ENCODE data around the gene FXR2. TPM values are rescaled to one million over a fixed set of nuclear protein-coding genes. Genes with fewer than 3 reads are reported as not detected.

Gene FXR2
- 35.1 TPM for total RNA-seq
- 10 to 100 TPM; 31.4 to 37.2 (median 34.9) TPM for polyA plus RNA-seq (ENCODE audit: insufficient read depth in 1 of 8, insufficient read length in 8 of 8, low replicate concordance in 1 of 8)
- long read RNA-seq, donor 1, partial matches to known transcripts: 0 of 1 reads
- long read RNA-seq, donor 1, other reads (novel, unspliced or antisense): 0 of 1 reads
- long read RNA-seq, donor 2: 0 reads
- long read RNA-seq, donor 3, partial matches to known transcripts: 0 of 3 reads
- long read RNA-seq, donor 3, other reads (novel, unspliced or antisense): 0 of 3 reads
- long read RNA-seq, donor 4: 0 reads
- long read RNA-seq, donor 5, transcript FXR2-201 (17 exons, 2,957 nt): major isoform, 5 of 10 reads
- long read RNA-seq, donor 5, partial matches to known transcripts: 5 of 10 reads
- long read RNA-seq, donor 5, other reads (novel, unspliced or antisense): 0 of 10 reads
- long read RNA-seq, donor 6, partial matches to known transcripts: 0 of 3 reads
- long read RNA-seq, donor 6, other reads (novel, unspliced or antisense): 0 of 3 reads
- long read RNA-seq, donor 7, partial matches to known transcripts: 0 of 1 reads
- long read RNA-seq, donor 7, other reads (novel, unspliced or antisense): 0 of 1 reads
- long read RNA-seq, donor 8: 0 reads
- long read RNA-seq, donor 9, partial matches to known transcripts: 0 of 4 reads
- long read RNA-seq, donor 9, other reads (novel, unspliced or antisense): 0 of 4 reads
- long read RNA-seq, donor 10, partial matches to known transcripts: 0 of 4 reads
- long read RNA-seq, donor 10, other reads (novel, unspliced or antisense): 0 of 4 reads
- long read RNA-seq, donor 11: 0 reads

DNA sequence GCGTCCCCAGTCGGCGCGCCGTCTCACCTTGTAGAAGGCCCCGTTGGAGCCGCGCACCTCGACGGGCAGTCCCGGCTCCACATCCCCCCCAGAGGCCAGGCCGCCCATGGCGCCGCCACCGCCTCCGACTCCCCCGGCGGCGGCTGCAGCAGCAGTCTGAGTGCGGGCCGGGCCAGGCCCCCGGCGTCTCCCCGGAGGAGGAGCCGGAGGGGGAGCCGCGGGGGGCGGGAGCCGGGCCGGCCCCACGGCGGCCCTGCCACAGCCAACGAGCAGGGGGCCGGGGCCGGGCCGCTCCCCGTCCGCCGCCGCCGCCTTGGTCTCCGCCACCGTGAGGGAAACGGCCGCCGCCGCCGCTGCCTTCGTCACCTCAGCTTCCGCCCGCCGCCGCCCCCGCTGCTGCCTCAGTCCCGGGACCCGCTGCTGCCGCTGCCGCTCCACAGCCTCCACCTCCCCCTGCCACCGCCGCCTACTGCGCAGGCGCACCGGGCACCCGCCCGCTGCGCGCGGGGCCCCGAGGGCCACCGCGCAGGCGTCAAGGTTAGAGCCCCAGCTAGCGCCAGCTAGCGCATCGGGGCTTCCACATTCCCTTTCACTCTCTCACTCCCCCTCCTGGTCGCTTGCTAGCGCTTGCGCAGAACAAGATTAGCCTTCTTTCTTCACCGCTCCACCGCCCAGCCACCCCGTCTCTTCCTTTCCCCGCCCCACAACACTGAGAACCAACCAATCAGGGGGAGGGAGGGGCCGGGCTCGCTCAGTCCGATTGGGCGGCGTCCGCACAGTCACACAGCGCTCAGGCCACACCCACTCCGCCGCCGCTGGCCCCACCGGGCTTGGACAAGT is at the start of gene FXR2:
Gene FXR2, minus strand, starts transcription at position 473 of the 840 bp plus-strand sequence. Its CDS starts 365 bp downstream, at position 108.
- H3K36me3 ChIP-seq (ENCODE audit: control insufficient read depth, insufficient read depth, low read length): peaks cover 18% of the 10 kb centered on the region
- no peaks in the 10 kb centered on the region for H3K9me3 ChIP-seq (replicated peaks; ENCODE audit: control insufficient read depth, low read depth, low read length)
- H3K4me3 ChIP-seq (ENCODE audit: low read length): peak within 1 kb of the TSS; percentile 84
- DNase-seq: peak; percentile 100
- no peaks in the 10 kb centered on the region for H3K27me3 ChIP-seq (ENCODE audit: control insufficient read depth, insufficient read depth, low read length)
- peaks cover 14% of the 10 kb centered on the region for H3K4me1 ChIP-seq (ENCODE audit: control insufficient read depth, insufficient read depth, low read length)
- H3K27ac ChIP-seq (ENCODE audit: low read length): peak within 1 kb of the TSS; percentile 92
- under 1% methylated on average over 74 of the region's 93 CpGs for WGBS (ENCODE audit: insufficient coverage)

DNA sequence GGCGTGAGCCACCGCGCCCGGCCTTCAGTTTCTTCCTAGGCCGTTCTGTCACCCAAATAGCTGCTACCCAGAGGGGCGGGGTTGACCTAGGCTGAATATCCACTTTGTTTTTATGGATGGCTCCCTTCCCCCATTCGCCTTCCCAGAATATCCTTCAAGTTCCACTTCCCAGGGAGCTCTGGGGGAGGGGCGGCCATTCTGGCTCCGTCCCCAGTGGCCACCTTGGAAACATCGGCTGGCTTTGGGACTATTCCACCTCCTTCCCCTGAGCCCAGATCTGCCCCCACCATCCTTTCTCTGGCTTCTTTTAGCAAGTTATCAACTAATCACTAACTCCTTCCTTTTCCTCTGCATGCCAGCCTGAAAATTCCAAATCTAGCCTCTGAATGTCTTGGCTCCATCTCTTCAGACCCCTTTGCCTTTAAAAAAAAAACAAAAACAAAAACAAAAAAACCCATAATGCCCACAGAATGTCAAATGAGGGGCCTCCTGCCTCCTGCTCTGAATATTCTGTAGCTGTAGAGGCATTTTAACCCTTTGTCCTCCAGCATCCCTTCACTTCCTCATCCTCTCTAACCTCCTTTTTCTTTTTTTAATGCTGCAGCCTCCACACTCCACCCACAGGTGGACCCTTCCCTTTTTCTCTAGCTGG is 42.4 kb upstream of the FXR2 start:
- no peak overlapping the region for H3K4me3 ChIP-seq (ENCODE audit: low read length)
- H3K9me3 ChIP-seq (replicated peaks; ENCODE audit: control insufficient read depth, low read depth, low read length): no peaks in the 10 kb centered on the region
- peaks cover 14% of the 10 kb centered on the region for H3K36me3 ChIP-seq (ENCODE audit: control insufficient read depth, insufficient read depth, low read length)
- peaks cover 13% of the 10 kb centered on the region for H3K4me1 ChIP-seq (ENCODE audit: control insufficient read depth, insufficient read depth, low read length)
- 22% methylated on average over 10 of the region's 10 CpGs for WGBS (ENCODE audit: insufficient coverage)
- peak overlapping the region; percentile 6 for H3K27ac ChIP-seq (ENCODE audit: low read length)
- peak; percentile 61 for DNase-seq
- H3K27me3 ChIP-seq (ENCODE audit: control insufficient read depth, insufficient read depth, low read length): peaks cover 8% of the 10 kb centered on the region

- 90% methylated on average over 12 of the region's 17 CpGs for WGBS (ENCODE audit: insufficient coverage)
Observed at GRCh38 chr17:7655541-7655840, 40.8 kb upstream of the FXR2 start.

GRCh38 chr17:7654832-7655540 is 40.3 kb upstream of the FXR2 start:
- DNase-seq: no peak
- H3K27me3 ChIP-seq (ENCODE audit: control insufficient read depth, insufficient read depth, low read length): peaks cover 21% of the 10 kb centered on the region
- H3K27ac ChIP-seq (ENCODE audit: low read length): no peak overlapping the region
- WGBS (ENCODE audit: insufficient coverage): 70% methylated on average over 10 of the region's 16 CpGs
- peaks cover 27% of the 10 kb centered on the region for H3K4me1 ChIP-seq (ENCODE audit: control insufficient read depth, insufficient read depth, low read length)
- H3K9me3 ChIP-seq (replicated peaks; ENCODE audit: control insufficient read depth, low read depth, low read length): no peaks in the 10 kb centered on the region
- peaks cover 14% of the 10 kb centered on the region for H3K36me3 ChIP-seq (ENCODE audit: control insufficient read depth, insufficient read depth, low read length)
- no peak overlapping the region for H3K4me3 ChIP-seq (ENCODE audit: low read length)

More at GRCh38 chr17:7655541-7655840, 40.8 kb upstream of the FXR2 start:
- Histone ChIP-seq H3K4me1 (ENCODE audit: control insufficient read depth, insufficient read depth, low read length) (peaks cover 22% of the 10 kb centered on the region), H3K27me3 (ENCODE audit: control insufficient read depth, insufficient read depth, low read length) (peaks cover 16% of the 10 kb centered on the region), H3K4me3 (ENCODE audit: low read length) (no peak overlapping the region), H3K27ac (ENCODE audit: low read length) (no peak overlapping the region), H3K9me3 (replicated peaks; ENCODE audit: control insufficient read depth, low read depth, low read length) (no peaks in the 10 kb centered on the region), H3K36me3 (ENCODE audit: control insufficient read depth, insufficient read depth, low read length) (peaks cover 14% of the 10 kb centered on the region)
- no peak for DNase-seq

DNA sequence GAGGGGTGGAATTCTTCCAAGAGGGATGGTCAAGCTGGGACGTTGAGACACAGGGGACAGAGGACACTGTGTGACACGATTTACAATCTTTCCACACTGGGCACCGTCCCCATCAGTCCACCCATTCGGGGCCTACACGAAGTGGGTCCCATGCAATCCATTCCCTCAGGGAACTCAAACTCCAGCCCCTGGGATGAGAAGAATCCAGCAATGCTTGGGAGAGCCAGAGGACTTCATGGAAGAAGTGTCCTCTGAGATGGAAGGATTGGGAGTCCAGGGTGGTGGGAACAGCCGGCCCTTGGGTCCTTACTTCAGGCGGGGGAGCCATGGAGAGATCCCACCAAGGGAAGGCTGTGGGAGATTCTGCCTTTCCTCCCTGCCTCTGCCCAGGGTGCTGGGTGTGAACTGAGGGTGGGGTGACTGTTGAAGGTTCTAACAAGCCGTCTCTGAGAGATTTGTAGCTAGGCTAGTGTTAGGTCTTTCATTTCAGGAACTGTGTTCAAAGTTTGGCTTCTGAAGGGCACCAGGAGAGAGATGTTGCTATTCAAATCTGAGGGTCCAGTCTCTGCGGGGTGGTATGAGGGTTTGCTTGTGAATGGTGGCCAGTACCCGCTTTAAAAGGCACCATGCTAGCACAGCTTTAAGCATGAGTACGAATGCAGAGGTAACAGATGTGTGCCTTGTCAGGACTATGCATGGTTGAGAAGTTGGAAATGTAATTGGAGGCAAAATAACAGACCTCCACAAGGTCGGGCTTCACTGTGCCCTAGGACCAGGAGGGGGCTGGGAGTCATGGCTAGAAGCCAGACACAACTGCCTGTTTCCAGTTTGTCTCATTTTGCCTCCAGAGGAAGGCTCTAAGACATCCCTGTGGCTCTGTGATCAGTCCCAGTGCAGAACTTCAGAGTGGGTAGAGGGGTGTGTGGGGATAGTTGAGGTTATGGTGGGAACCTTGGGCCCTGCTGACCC is 38.0 kb upstream of the FXR2 start:
- Histone ChIP-seq H3K4me1 (ENCODE audit: control insufficient read depth, insufficient read depth, low read length) (peaks cover 28% of the 10 kb centered on the region), H3K9me3 (replicated peaks; ENCODE audit: control insufficient read depth, low read depth, low read length) (no peaks in the 10 kb centered on the region), H3K4me3 (ENCODE audit: low read length) (peak overlapping the region; percentile 72), H3K27me3 (ENCODE audit: control insufficient read depth, insufficient read depth, low read length) (peaks cover 23% of the 10 kb centered on the region), H3K27ac (ENCODE audit: low read length) (peak overlapping the region; percentile 29), H3K36me3 (ENCODE audit: control insufficient read depth, insufficient read depth, low read length) (peaks cover 14% of the 10 kb centered on the region)
- 64% methylated on average over 7 of the region's 12 CpGs for WGBS (ENCODE audit: insufficient coverage)
- DNase-seq: no peak

DNA sequence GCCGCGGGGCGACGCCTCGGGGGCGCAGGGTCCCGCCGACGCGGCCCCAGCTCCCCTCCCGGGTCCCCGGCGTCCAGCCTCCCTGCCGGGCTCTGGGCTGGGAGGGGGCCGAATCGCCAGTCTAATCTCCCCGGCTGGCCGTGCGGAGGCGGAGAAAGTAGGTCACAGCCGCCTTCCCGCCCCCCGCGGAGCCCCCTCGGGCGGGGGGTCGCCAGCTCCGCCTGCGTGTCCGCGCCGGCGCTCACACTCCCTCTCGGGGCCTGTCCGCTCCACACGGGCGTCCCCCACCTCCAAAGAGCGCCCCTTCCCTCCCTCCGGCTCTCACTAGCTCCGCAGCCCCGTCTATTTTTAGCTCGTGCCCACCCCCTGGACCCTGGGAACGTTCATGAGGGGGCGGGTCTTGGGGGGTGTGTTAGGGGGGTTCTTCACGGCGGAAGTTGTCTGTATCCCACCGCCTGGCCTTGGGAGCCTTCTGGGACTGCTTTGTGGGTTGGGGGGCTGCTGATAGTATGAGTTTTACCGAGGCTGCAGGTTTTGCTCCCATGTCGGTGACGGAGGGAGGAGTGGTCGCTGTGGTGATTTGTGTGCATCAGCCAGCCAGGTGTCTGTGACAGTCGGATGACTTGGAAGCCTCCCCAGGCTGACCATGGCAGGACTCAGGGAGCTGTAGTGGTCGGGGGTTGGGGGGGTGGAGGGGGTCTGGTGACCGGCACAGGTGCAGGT is 37.1 kb upstream of the FXR2 start:
- Histone ChIP-seq H3K27ac (ENCODE audit: low read length) (peak overlapping the region; percentile 29), H3K9me3 (replicated peaks; ENCODE audit: control insufficient read depth, low read depth, low read length) (no peaks in the 10 kb centered on the region), H3K4me3 (ENCODE audit: low read length) (peak overlapping the region; percentile 72), H3K27me3 (ENCODE audit: control insufficient read depth, insufficient read depth, low read length) (peaks cover 23% of the 10 kb centered on the region), H3K36me3 (ENCODE audit: control insufficient read depth, insufficient read depth, low read length) (peaks cover 14% of the 10 kb centered on the region), H3K4me1 (ENCODE audit: control insufficient read depth, insufficient read depth, low read length) (peaks cover 20% of the 10 kb centered on the region)
- WGBS (ENCODE audit: insufficient coverage): under 1% methylated on average over 37 of the region's 54 CpGs
- peak; percentile 84 for DNase-seq

DNA sequence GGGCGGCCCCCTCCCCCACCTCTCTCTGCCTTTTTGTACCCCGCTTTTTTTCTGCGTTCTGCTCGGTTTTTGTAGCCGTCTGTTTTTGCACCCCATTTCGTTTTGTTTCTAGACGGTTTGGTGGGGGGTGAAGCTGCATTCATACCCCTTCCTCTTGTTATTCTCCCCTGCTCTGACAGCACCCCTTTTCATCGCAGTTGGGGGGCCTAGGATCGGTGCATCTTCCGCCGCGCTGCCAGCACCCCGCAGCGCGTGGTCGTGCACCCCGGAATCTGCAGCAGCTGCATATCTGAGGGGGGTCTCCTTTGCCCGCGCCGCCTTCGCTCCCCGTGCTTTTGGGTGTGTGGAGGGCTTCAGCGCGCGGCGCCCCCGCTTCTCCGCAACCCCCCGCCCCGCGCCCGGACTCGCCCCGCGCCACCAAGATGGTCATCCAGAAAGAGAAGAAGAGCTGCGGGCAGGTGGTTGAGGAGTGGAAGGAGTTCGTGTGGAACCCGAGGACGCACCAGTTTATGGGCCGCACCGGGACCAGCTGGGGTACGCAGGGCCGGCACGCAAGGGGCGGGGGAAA is 36.5 kb upstream of the FXR2 start:
- no peak for DNase-seq
- no peaks in the 10 kb centered on the region for H3K9me3 ChIP-seq (replicated peaks; ENCODE audit: control insufficient read depth, low read depth, low read length)
- WGBS (ENCODE audit: insufficient coverage): under 1% methylated on average over 37 of the region's 45 CpGs
- H3K4me1 ChIP-seq (ENCODE audit: control insufficient read depth, insufficient read depth, low read length): peaks cover 18% of the 10 kb centered on the region
- H3K36me3 ChIP-seq (ENCODE audit: control insufficient read depth, insufficient read depth, low read length): peaks cover 14% of the 10 kb centered on the region
- peak overlapping the region; percentile 13 for H3K27ac ChIP-seq (ENCODE audit: low read length)
- H3K4me3 ChIP-seq (ENCODE audit: low read length): peak overlapping the region; percentile 72
- peaks cover 23% of the 10 kb centered on the region for H3K27me3 ChIP-seq (ENCODE audit: control insufficient read depth, insufficient read depth, low read length)
